Raji (cell line): Measurements from ENCODE around the gene VAV2.

Source experiments
- POLR2A ChIP-seq: IDR thresholded peaks from 2 replicates; pipeline ENCODE4 v1.6.1; 2011; ENCODE audit warnings: low read depth, low read length, control low read depth; ENCODE audit not compliant: insufficient read depth

Gene VAV2

DNA sequence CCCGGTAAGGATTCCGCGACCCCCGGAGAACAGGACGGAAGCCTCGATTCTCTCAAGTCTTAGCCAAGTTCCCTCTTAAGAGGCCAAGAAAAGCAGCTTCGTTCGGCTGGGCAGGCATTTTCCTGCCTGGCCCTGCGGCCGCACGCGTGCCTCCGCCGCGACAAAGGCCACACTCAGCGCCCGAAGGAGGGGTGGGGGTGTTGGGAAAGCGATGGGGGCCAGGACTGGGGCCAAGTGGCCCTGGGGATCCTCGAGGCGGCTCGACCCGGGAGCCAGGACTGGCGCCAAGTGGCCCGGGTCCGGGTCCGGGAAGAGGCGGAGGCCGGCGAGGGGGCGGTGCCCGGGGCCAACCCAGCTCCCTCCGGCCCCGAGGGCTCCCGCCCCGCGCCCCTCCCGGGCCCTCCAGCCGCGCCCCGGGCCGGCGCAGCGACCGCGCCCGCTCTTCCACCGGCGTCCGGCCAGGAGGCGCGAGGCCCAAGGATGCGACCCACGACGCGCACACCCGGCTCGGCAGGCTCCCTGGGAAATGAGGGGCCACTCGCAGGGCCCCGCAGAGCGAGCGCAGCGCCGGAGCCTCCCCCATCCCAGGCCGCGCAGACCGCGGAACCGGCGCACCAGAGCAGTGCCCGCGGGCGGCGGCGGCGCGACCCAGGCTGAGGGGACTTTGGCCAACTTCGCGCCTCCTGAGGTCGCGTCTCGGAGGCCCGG is 756 bp downstream of the VAV2 start:
- no peak for TF ChIP-seq POLR2A

DNA sequence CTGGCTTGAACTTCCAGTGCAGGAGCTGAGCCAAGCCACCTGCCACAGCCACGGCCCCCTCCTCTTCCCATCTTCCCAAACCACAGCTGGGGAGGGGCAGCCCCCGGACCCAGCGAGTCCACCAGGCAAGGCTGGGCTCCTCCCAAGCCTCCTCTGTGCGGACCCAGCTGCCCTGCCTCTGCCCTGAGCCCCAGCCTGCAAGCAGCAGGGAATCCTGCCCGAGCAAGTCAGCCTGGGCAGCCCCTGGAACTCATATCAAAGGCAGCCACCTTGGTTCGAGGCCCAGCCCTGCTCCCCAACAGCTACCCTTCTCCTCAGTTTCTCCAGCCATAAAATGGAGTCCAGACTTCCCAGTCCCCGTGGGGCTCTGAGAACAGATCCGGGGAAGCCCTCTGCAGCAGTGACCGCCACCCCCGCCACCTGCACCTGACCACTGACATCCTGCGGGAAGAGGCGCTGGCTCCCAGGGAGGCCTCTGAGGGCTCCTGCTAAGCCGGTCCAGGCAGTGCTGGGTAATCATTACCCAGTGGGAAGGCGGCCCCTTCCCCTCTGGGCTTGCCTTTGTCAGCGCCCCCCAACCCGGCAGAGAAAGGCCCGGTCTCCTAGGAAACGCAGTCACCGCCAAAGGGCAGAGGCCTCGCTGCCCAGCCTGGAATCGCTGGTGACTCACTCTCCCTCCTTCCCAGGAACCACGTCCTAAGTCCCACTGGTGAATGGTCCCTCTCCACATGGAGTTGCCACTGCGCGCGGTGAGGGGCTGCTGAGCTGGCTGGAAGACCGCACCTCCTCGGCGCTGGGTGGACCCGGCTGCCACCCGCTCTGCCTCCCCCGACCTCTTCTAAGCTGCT is 1.5 kb downstream of the VAV2 start:
- no peak for TF ChIP-seq POLR2A

DNA sequence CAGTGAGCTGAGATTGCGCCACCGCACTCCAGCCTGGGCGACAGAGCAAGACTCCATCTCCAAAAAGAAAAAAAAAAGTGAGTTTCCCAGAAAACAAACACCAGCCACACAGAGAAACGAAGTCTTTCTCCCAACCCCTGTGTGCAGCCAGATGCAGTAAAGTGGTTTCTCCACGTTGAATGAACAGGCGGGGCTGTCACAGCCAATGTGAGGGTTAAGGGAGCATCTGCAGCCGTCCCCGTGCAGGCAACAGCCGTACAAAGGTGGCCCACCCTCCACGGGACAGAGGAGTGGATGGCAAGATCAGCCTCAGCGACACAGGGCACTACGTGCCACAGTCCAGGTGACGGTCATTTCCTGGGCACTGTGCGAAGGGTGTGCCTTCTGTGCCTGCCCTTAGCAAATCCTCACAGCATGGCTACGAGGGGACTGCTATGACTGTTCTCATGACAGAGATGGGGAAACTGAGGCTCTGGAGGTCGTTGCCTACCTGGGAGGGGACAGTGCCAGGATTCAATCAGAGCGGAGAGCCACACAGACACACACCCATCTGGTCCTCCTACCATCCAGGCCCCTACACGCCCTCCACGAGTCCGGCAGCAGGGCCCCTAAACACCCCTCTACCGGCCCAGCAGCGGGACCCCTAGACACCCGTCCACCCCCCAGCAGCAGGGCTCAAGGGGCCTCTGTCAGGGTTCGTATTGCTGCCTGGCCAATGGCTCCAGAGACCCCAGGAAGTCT is 2.3 kb downstream of the VAV2 start:
- TF ChIP-seq POLR2A = no peak

DNA sequence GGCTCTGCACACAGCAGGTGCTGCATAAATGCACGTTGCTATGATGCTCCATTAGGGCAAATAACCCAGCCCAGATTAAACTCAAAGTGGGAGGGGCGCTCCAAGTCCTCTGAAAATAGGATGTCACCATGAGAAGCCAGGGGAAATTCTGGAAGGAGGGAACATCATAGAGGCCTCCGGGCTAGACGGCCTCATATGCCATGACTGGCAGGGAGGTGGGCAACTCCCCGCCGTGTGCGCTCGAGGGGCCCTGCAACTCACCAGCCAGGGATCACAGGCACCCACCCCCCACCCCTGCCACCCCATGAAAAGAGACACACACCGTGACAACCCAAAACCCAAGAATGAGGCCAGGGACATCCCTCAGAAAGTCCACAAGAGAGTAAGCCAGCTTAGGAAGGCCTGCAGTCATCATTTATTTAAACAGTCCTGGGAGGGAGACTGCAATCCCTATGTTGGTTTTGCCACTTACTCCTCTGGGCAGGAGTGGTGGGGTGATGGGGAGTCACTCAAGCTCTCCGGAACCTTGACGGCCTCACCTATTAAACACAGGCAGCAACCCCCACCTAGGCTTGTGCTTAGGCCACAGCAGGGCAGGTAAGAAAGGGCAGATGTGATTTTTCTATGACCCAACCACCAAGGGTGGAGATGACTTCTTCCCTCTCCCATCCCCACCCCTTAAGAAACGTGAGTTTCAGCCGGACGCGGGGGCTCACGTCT is 4.0 kb downstream of the VAV2 start:
- no peak for TF ChIP-seq POLR2A

DNA sequence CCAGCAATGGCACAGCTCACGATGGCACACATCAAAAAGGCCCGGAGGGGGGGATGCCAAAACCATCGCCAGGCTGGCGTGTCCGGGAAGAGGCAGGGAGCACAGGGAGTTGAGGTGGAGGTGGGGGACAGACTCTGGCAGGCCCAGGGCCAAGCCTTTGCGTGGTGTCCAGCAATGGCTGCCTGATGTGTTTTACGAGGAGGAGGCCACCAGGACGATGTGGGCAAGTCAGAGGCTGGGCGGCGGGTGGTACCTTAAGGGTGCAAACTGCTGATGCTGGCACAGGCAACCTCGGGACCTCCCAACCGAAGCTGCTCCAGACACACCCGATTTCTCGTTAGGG is 4.7 kb downstream of the VAV2 start:
- no peak for TF ChIP-seq POLR2A

DNA sequence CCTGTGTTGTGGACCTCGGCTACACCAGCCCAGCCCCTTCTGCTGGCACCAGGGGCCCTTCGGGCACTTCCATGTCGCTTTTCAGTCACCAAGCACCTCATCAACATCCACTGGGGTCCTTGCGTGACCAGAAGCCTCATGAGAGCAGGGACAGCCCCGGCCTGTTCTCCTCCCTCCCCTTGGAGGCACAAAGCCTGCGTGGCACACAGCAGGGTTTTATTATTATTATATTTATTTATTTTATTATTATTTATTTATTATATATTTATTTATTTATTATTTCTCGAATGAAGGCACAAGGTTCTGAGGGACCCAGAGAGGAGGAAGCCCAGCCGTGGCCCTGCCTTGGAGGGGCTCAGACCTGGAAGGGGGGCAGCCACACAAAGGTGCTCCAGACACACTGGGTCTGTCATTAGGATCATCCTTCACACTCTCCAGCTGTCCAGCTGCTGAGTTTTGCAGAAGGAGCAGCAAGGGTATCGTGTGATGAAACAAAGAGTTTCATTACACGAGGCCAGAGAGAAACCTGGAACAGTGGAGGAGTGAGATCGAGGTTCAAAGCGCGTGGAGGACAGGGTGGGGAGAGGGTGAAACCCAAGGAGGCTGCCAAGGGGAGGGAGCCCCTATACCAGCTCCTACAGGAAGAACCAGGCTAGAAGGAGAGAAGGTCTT is 5.2 kb downstream of the VAV2 start:
- TF ChIP-seq POLR2A = no peak

DNA sequence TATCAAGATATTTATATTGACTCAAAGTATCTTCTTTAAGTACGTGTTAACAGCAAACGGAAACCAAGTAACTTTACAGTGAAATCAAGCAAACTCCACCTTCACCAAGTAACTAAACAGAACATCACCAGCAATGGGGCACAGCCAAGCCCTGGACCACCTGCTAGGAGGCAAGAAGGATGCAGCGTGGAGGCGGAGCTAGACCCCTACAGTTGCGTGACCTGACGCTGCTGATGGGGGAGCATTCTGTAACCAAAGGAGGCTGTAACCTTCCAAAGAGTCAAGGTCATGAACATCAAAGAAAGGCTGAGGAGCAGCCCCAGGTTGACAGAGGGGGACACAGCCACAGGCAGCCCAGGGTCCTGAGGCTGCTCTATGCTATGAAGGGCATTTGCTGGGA is 6.1 kb downstream of the VAV2 start:
- TF ChIP-seq POLR2A = no peak

DNA sequence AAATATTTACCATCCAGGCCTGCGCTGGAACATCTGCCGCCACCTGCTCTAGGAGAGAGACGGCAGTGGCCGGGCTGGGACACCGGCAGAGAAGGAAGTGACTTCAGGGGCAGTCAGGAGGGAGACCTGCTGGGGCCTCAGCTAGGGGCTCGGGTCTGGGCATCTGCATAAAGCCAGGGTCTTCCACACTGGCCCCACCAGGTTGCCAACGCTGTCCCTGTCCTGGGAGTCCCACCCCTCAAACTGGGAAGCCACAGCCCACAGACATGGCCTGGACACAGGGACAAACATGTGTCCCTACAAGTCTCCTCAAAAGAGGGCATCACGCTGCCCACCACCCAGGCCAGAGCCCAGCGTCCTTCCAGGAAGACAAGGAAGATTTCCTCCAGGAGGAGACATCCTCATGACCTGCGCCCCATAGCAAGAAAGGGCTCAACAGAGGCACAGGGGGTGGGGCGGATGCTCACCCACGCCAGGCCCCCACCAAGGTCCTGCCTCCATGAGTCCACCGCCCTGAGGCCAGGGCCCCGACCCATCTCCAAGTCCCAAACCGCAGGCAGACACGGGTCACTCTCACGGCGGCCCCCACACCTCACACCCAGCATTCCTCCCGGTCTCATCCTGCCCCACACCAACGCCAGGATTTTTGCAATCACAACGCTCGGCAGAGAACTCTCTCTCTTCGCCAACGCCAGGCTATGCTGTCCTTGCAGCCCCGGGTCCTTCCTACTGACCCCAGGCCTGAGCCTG is 9.0 kb downstream of the VAV2 start:
- TF ChIP-seq POLR2A = no peak

DNA sequence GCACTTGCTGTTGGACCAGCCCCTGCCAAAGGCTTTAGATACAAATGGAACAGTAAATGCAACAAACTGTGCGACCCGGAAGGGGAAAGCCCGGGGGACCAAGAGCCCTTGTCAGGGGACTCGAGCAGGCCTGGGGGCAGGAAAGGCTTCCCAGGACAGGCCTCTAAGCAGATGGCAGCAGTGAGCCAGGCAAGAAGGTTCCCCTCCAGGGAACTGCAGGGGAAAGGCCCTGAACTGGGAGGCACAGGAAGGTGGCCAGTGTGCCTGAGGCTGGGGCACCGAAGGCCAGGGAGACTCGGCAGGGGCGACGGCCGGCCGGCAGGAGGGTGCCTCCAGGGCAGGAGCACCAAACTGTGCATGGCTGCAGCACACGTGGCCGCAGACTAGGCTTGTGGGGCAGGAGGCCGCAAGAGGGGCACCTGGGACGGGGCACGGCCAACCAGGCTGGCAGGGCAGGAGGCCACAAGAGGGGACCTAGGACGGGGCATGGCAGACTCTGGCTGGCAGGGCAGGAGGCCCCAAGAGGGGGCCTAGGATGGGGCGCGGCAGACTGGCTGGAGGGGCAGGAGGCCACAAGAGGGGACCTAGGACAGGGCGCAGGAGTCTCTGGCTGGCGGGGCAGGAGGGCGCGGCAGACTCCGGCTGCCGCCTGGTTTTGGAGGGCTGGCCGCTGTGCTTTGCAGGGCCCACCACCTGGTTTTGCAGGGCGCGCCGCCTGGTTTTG is 10.0 kb downstream of the VAV2 start:
- TF ChIP-seq POLR2A = no peak

DNA sequence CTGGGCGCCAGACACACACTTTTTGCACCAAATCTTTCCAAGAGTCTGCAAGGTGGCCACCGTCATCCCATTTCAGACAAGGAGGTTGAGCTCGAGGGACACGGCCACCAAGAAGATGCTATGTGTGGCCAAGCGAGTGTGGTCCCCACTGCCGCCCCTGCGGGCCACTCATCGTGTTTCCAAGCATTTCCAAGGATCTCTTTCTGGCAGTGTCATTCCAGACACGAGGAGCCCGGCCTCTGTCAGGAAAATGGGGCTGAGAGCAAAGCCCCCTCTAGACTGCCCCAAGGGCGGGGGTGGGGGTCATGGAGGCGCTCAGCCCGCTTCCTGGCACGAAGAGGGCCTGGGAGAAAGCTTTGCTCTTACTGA is 10.6 kb downstream of the VAV2 start:
- no peak for TF ChIP-seq POLR2A

DNA sequence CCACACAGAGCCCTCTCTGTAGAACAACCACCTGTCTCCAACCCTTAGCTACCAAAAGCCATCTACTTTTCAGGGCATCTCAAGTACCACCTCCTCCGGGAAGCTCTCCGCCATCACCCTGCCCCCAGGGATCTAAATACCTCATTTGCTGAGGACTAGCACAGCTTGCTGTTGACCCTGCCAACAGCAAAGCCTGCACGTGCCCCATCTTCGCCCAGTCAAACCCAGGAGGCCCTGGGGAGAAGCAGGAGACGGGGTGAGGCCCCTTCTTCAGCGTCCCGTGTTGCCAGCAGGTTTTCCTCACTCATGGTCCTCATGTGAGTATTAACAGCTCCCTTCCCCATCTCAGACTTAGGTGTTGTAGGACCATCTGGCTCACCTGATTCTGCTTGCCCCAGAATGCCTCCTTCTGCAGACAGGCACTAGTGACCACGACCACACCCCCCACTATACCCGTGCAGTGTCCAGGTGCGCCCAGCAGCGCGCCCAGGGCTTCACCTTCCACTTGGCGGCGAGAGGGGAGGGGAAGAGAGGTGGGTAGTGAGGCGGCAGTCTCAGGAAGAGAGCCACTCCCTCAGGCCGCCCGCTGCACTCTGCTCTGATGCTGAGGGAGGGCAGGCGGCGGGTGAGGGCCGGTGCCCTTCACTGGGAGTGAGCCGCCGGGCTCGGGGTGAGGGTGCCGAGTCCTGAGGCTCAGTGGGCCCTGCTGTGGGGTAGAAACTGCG is 11.1 kb downstream of the VAV2 start:
- no peak for TF ChIP-seq POLR2A

DNA sequence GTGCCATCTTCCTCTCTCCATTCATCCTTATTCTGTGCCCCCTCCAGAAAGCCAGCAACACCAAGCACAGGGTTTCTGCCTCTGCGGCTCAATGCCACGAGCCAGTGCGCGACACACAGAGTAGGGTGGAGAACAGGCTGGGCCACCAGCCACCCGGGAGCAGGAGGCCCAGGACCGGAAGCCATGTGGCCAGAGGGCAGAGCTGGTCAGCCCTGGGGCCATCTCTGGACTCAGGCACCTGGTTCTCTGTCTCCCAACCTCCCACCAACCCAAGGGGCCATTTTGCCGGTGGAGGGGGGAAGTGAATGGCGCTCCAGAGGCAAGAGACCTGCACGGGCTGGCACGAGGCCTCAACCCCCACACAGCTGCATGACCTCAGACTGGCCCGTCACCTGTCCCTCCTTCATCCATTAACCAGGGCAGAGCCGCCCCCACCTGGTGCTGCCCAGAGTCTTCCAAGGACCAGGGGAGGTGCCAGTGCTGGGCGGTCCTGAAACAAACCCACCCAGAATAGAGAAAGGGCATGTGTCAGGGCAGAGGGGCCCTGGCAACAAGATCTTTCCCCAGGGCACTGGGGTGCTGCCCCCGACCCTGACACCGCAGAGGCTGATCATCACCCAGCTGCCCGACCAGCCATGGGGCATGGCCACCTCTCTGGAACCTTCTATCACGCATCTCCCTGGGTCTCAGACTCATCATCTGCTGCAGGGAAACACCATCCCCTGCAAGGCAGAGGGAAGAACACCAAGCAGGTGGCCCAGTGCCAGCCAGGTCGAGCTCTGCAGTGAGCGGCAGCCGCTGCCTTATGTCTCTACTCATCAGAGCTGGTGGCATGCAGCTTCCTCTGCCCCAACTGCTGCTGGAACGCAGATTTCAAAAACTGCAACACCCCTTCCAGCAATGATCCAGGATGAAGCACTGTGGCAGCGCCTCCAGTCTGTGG is 11.9 kb downstream of the VAV2 start:
- no peak for TF ChIP-seq POLR2A
